ENCODE results near the gene KRT15. TPM values are rescaled to one million over a fixed set of nuclear protein-coding genes. Genes with fewer than 3 reads are reported as not detected.

The KRT15 gene
- total RNA-seq, 1 donor from 2014 or later = not detected

GRCh38 chr17:41524261-41524660 is 5.6 kb upstream of the KRT15 start:
- TF ChIP-seq CTCF (IDR thresholded peaks at IDR 0.05) = no peak
- H3K27ac Mint-ChIP-seq (ENCODE audit: unreplicated experiment) = no peak overlapping the region
- peaks cover 20% of the 10 kb centered on the region for H3K27me3 Mint-ChIP-seq (ENCODE audit: low read depth)
- peaks cover 15% of the 10 kb centered on the region for H3K4me1 Mint-ChIP-seq (ENCODE audit: low read depth)
- no peaks in the 10 kb centered on the region for H3K36me3 Mint-ChIP-seq (ENCODE audit: low read depth)
- H3K4me3 Mint-ChIP-seq (ENCODE audit: unreplicated experiment) = no peak overlapping the region
- no peak for DNase-seq (ENCODE audit: low spot score)
- H3K9me3 Mint-ChIP-seq (ENCODE audit: low read depth) = no peaks in the 10 kb centered on the region

- no peaks in the 10 kb centered on the region for H3K9me3 Mint-ChIP-seq (ENCODE audit: low read depth)
- H3K4me1 Mint-ChIP-seq (ENCODE audit: low read depth) = peaks cover 15% of the 10 kb centered on the region
- peaks cover 16% of the 10 kb centered on the region for H3K27me3 Mint-ChIP-seq (ENCODE audit: low read depth)
- no peak overlapping the region for H3K27ac Mint-ChIP-seq (ENCODE audit: unreplicated experiment)
- H3K4me3 Mint-ChIP-seq (ENCODE audit: unreplicated experiment) = no peak overlapping the region
- TF ChIP-seq CTCF (IDR thresholded peaks at IDR 0.05) = no peak
- H3K36me3 Mint-ChIP-seq (ENCODE audit: low read depth) = no peaks in the 10 kb centered on the region
- no peak for DNase-seq (ENCODE audit: low spot score)
These were observed 5.1 kb upstream of the KRT15 start for GRCh38 chr17:41523787-41524186.

- peaks cover 13% of the 10 kb centered on the region for H3K4me1 Mint-ChIP-seq (ENCODE audit: low read depth)
- TF ChIP-seq CTCF (IDR thresholded peaks at IDR 0.05) = no peak
- H3K27ac Mint-ChIP-seq (ENCODE audit: unreplicated experiment) = no peak overlapping the region
These were observed 4.5 kb upstream of the KRT15 start for GRCh38 chr17:41523225-41523593.

GRCh38 chr17:41522301-41523224 is 3.9 kb upstream of the KRT15 start:
- Mint-ChIP-seq H3K9me3 (ENCODE audit: low read depth) (no peaks in the 10 kb centered on the region), H3K4me1 (ENCODE audit: low read depth) (peaks cover 13% of the 10 kb centered on the region), H3K36me3 (ENCODE audit: low read depth) (no peaks in the 10 kb centered on the region), H3K27me3 (ENCODE audit: low read depth) (peaks cover 7% of the 10 kb centered on the region), H3K27ac (ENCODE audit: unreplicated experiment) (no peak overlapping the region), H3K4me3 (ENCODE audit: unreplicated experiment) (no peak overlapping the region)
- DNase-seq (ENCODE audit: low spot score) = no peak
- TF ChIP-seq CTCF (IDR thresholded peaks at IDR 0.05) = no peak

More at GRCh38 chr17:41523225-41523593, 4.5 kb upstream of the KRT15 start:
- H3K9me3 Mint-ChIP-seq (ENCODE audit: low read depth) = no peaks in the 10 kb centered on the region
- H3K4me3 Mint-ChIP-seq (ENCODE audit: unreplicated experiment) = no peak overlapping the region
- no peak for DNase-seq (ENCODE audit: low spot score)
- H3K36me3 Mint-ChIP-seq (ENCODE audit: low read depth) = no peaks in the 10 kb centered on the region
- H3K27me3 Mint-ChIP-seq (ENCODE audit: low read depth) = peaks cover 10% of the 10 kb centered on the region

- Mint-ChIP-seq H3K4me1 (ENCODE audit: low read depth) (peaks cover 8% of the 10 kb centered on the region), H3K27ac (ENCODE audit: unreplicated experiment) (no peak overlapping the region), H3K9me3 (ENCODE audit: low read depth) (no peaks in the 10 kb centered on the region), H3K36me3 (ENCODE audit: low read depth) (no peaks in the 10 kb centered on the region), H3K27me3 (ENCODE audit: low read depth) (no peaks in the 10 kb centered on the region), H3K4me3 (ENCODE audit: unreplicated experiment) (no peak overlapping the region)
- no peak for DNase-seq (ENCODE audit: low spot score)
- TF ChIP-seq CTCF (IDR thresholded peaks at IDR 0.05) = no peak
These were observed 3.0 kb upstream of the KRT15 start for GRCh38 chr17:41521574-41522261.
